ENCODE measurements around the gene SNRNP25. TPM values are rescaled to one million over a fixed set of nuclear protein-coding genes. Genes with fewer than 3 reads are reported as not detected.
A peak's percentile ranks its signal among the peaks of the same experiment; 100 is the strongest.

SNRNP25 gene
- total RNA-seq: 10 to 100 TPM; 54.2 to 66.4 TPM
- 66.3 TPM for polyA plus RNA-seq (2013, experiment 1 of 2)
- polyA plus RNA-seq (2013, experiment 2 of 2): 62.0 TPM
- long read RNA-seq, experiment 1, transcript SNRNP25-201 (5 exons, 1,905 nt): major isoform, 37 of 48 reads
- long read RNA-seq, experiment 1, partial matches to known transcripts: 1 of 48 reads
- long read RNA-seq, experiment 1, other reads (novel, unspliced or antisense): 6 of 48 reads
- long read RNA-seq, experiment 2, transcript SNRNP25-205 (4 exons, 1,130 nt): minor isoform, 7 of 64 reads
- long read RNA-seq, experiment 2, transcript SNRNP25-201 (5 exons, 1,905 nt): major isoform, 52 of 64 reads
- long read RNA-seq, experiment 2, partial matches to known transcripts: 3 of 64 reads
- long read RNA-seq, experiment 2, other reads (novel, unspliced or antisense): 1 of 64 reads
- long read RNA-seq, experiment 3, transcript SNRNP25-201 (5 exons, 1,905 nt): major isoform, 36 of 52 reads
- long read RNA-seq, experiment 3, transcript SNRNP25-205 (4 exons, 1,130 nt): minor isoform, 13 of 52 reads
- long read RNA-seq, experiment 3, partial matches to known transcripts: 3 of 52 reads
- long read RNA-seq, experiment 3, other reads (novel, unspliced or antisense): 0 of 52 reads
- long read RNA-seq, experiment 4, transcript SNRNP25-201 (5 exons, 1,905 nt): major isoform, 274 of 281 reads
- long read RNA-seq, experiment 4, partial matches to known transcripts: 0 of 281 reads
- long read RNA-seq, experiment 4, other reads (novel, unspliced or antisense): 4 of 281 reads

GRCh38 chr16:53346-54236, at the start of gene SNRNP25, which contains the start of gene POLR3K:
Gene SNRNP25, plus strand, starts transcription at chr16:53828. Its CDS starts 189 bp downstream, at chr16:54017.
Gene POLR3K, minus strand, starts transcription at chr16:53608. Its CDS starts 22 bp downstream, at chr16:53586.
- 9 to 32% methylated on average over 34 to 87 of the region's 91 CpGs for WGBS, 2 experiments (ENCODE audit: insufficient coverage in 1 of 2, insufficient read length in 1 of 2)
- H3K27me3 ChIP-seq (ENCODE audit: control insufficient read depth, insufficient read depth, low read length, poor library complexity, severe bottlenecking): no peaks in the 10 kb centered on the region
- peak within 1 kb of the TSS; percentile 62 for H3K9ac ChIP-seq (ENCODE audit: extremely low read depth, low read length, poor library complexity, severe bottlenecking)
- peak within 1 kb of the TSS; percentile 78 for H3K27ac ChIP-seq (ENCODE audit: low read depth, low read length)
- peak within 1 kb of the TSS; percentile 81 for H3K4me3 ChIP-seq (ENCODE audit: low read length)
- H3K36me3 ChIP-seq (ENCODE audit: control insufficient read depth, insufficient read depth, low read length): peaks cover 43% of the 10 kb centered on the region
- H3K9me3 ChIP-seq (ENCODE audit: control insufficient read depth, low read length): no peaks in the 10 kb centered on the region
- peak within 1 kb of the TSS; percentile 97 for H3K4me3 Mint-ChIP-seq
- no peaks in the 10 kb centered on the region for H3K4me1 ChIP-seq (ENCODE audit: control insufficient read depth, insufficient read depth, low read length)
- peaks cover 46% of the 10 kb centered on the region for H3K36me3 Mint-ChIP-seq (ENCODE audit: low read depth)
- H3K27me3 Mint-ChIP-seq (ENCODE audit: insufficient read depth): no peaks in the 10 kb centered on the region
- peak within 1 kb of the TSS; percentile 99 for H3K27ac Mint-ChIP-seq
- H3K9me3 Mint-ChIP-seq: peaks cover 2% of the 10 kb centered on the region
- H3K4me1 Mint-ChIP-seq: peaks cover 13% of the 10 kb centered on the region
- DNase-seq: peak; percentile 100
- TF ChIP-seq CTCF (conservative IDR thresholded peaks at IDR 0.05): no peak

GRCh38 chr16:9903-10665, 43.5 kb upstream of the SNRNP25 start:
- 48% methylated on average over 10 of the region's 48 CpGs; no CpG with 5 or more reads in 1 of the 2 experiments for WGBS, 2 experiments (ENCODE audit: insufficient coverage in 1 of 2, insufficient read length in 1 of 2)

More at GRCh38 chr16:9903-10665, 43.5 kb upstream of the SNRNP25 start:
- Histone ChIP-seq H3K27ac (ENCODE audit: low read depth, low read length) (no peak overlapping the region), H3K36me3 (ENCODE audit: control insufficient read depth, insufficient read depth, low read length) (no peaks in the 10 kb centered on the region), H3K27me3 (ENCODE audit: control insufficient read depth, insufficient read depth, low read length, poor library complexity, severe bottlenecking) (no peaks in the 10 kb centered on the region), H3K4me1 (ENCODE audit: control insufficient read depth, insufficient read depth, low read length) (no peaks in the 10 kb centered on the region), H3K9ac (ENCODE audit: extremely low read depth, low read length, poor library complexity, severe bottlenecking) (no peak overlapping the region), H3K9me3 (ENCODE audit: control insufficient read depth, low read length) (no peaks in the 10 kb centered on the region), H3K4me3 (ENCODE audit: low read length) (no peak overlapping the region)
- TF ChIP-seq CTCF (conservative IDR thresholded peaks at IDR 0.05): no peak
- Mint-ChIP-seq H3K4me1 (no peaks in the 10 kb centered on the region), H3K9me3 (no peaks in the 10 kb centered on the region), H3K4me3 (peak overlapping the region; percentile 51), H3K36me3 (ENCODE audit: low read depth) (no peaks in the 10 kb centered on the region), H3K27ac (no peak overlapping the region), H3K27me3 (ENCODE audit: insufficient read depth) (no peaks in the 10 kb centered on the region)
- DNase-seq: no peak
